HepG2 (cell line): Measurements from ENCODE around the gene CPXM1. TPM values are rescaled to one million over a fixed set of nuclear protein-coding genes. Genes with fewer than 3 reads are reported as not detected.
A peak's percentile ranks its signal among the peaks of the same experiment; 100 is the strongest.

Source experiments
- ATF7-NPFF ChIP-seq: sonication (generic); formaldehyde crosslinking; IDR thresholded peaks from 2 replicates; pipeline ENCODE4 v1.8.1; 2023; ENCODE audit warnings: mild to moderate bottlenecking, low read depth, missing genetic modification reagents, moderate library complexity
- CBFB ChIP-seq: sonication (generic); formaldehyde crosslinking; IDR thresholded peaks from 2 replicates; pipeline ENCODE4 v1.4.0; 2020; ENCODE audit warnings: missing genetic modification reagents
- EED ChIP-seq: sonication (generic); formaldehyde crosslinking; IDR thresholded peaks from 2 replicates; pipeline ENCODE4 v1.5.0; 2020; ENCODE audit warnings: mild to moderate bottlenecking, missing genetic modification reagents
- FOXA1 ChIP-seq, 2 experiments: fragments of 450-650 bp in 1 of 2; sonication (generic) in 1 of 2; formaldehyde crosslinking in 1 of 2; IDR thresholded peaks; 2 replicates each; pipeline versions ENCODE4 v1.4.0 to v1.6.1; 2016 to 2020; ENCODE audit warnings: missing genetic modification reagents in 1 of 2
- GABPB1 ChIP-seq: IDR thresholded peaks from 2 replicates; pipeline ENCODE4 v1.6.1; 2016; ENCODE audit warnings: mild to moderate bottlenecking, missing genetic modification reagents, moderate library complexity, missing compliant biosample characterization
- HBP1 ChIP-seq: IDR thresholded peaks from 2 replicates; pipeline ENCODE4 v1.6.1; 2016; ENCODE audit warnings: low read depth, control low read depth
- KDM4B ChIP-seq: sonication (generic); formaldehyde crosslinking; IDR thresholded peaks from 2 replicates; pipeline ENCODE4 v1.4.0; 2020; ENCODE audit warnings: missing genetic modification reagents
- NBN ChIP-seq: fragments of 450-650 bp; conservative IDR thresholded peaks from 2 replicates; pipeline ENCODE4 v1.6.1; 2017
- NR3C1 ChIP-seq: sonication (generic); formaldehyde crosslinking; IDR thresholded peaks from 2 replicates; pipeline ENCODE4 v1.4.0; 2020; ENCODE audit warnings: missing genetic modification reagents
- RCOR2 ChIP-seq: IDR thresholded peaks from 2 replicates; pipeline ENCODE4 v1.6.1; 2016; ENCODE audit warnings: missing biosample characterization, missing genetic modification reagents
- SAP130 ChIP-seq: IDR thresholded peaks from 2 replicates; pipeline ENCODE4 v1.6.1; 2016; ENCODE audit warnings: low read depth
- ZBTB2 ChIP-seq: sonication (generic); formaldehyde crosslinking; IDR thresholded peaks from 2 replicates; pipeline ENCODE4 v1.8.0; 2022; ENCODE audit warnings: low read depth, missing genetic modification reagents
- ZBTB7A ChIP-seq: sonication (generic); formaldehyde crosslinking; IDR thresholded peaks from 2 replicates; pipeline ENCODE4 v1.8.0; 2022; ENCODE audit warnings: mild to moderate bottlenecking, missing genetic modification reagents
- ZKSCAN8 ChIP-seq: IDR thresholded peaks from 2 replicates; pipeline ENCODE4 v1.6.1; 2016; ENCODE audit warnings: borderline replicate concordance, missing genetic modification reagents, missing compliant biosample characterization
- ZNF282 ChIP-seq: fragments of 450-650 bp; IDR thresholded peaks from 2 replicates; pipeline ENCODE4 v1.6.1; 2018; ENCODE audit not compliant: partially characterized antibody
- ZSCAN21 ChIP-seq: sonication (generic); formaldehyde crosslinking; IDR thresholded peaks from 2 replicates; pipeline ENCODE4 v1.8.0; 2022; ENCODE audit warnings: mild to moderate bottlenecking, missing genetic modification reagents, moderate library complexity, borderline replicate concordance
- polyA plus RNA-seq, 8 experiments: library from polyadenylated mRNA; depleted of rRNA in 3 of 8; stranded (reverse) in 7 of 8; unstranded in 1 of 8; fragments of >200 nt; fragmentation: Illumina TruSeq in 4 of 8; extraction: Trizol in 4 of 8; gene quantifications; 2 replicates each; pipeline versions ENCODE4 v1.2.1 to v1.2.3, GENCODE V29; 2011 to 2016; ENCODE audit warnings: low read depth in 4 of 8, missing spikeins in 1 of 8, mixed read lengths in 1 of 8; ENCODE audit not compliant: insufficient read depth in 1 of 8
- total RNA-seq, 5 experiments: library from RNA; depleted of rRNA; stranded (reverse); fragments of >200 nt; fragmentation: Illumina TruSeq; extraction: Trizol; gene quantifications; 2 replicates each; pipeline ENCODE4 v1.2.3, GENCODE V29; 2016; ENCODE audit warnings: low read depth in 1 of 5
- TF ChIP-seq, protein P1 (sequence below): sonication (generic); formaldehyde crosslinking; IDR thresholded peaks from 2 replicates; pipeline ENCODE4 v1.4.0; 2020; ENCODE audit warnings: low read depth, missing genetic modification reagents
- TF ChIP-seq, protein P2 (sequence below): sonication (generic); formaldehyde crosslinking; conservative IDR thresholded peaks from 2 replicates; pipeline ENCODE4 v1.8.0; 2022; ENCODE audit warnings: missing genetic modification reagents
- TF ChIP-seq, protein P3 (sequence below): sonication (generic); formaldehyde crosslinking; IDR thresholded peaks from 2 replicates; pipeline ENCODE4 v1.4.0; 2020; ENCODE audit warnings: missing genetic modification reagents

The CPXM1 gene
- total and polyA plus RNA-seq, 2 of the 13 experiments (the other 11 are each of a cell fraction or from before 2014, with no cell fraction given) = 0.07 TPM; not detected in 1

- TF ChIP-seq, protein P1, sequence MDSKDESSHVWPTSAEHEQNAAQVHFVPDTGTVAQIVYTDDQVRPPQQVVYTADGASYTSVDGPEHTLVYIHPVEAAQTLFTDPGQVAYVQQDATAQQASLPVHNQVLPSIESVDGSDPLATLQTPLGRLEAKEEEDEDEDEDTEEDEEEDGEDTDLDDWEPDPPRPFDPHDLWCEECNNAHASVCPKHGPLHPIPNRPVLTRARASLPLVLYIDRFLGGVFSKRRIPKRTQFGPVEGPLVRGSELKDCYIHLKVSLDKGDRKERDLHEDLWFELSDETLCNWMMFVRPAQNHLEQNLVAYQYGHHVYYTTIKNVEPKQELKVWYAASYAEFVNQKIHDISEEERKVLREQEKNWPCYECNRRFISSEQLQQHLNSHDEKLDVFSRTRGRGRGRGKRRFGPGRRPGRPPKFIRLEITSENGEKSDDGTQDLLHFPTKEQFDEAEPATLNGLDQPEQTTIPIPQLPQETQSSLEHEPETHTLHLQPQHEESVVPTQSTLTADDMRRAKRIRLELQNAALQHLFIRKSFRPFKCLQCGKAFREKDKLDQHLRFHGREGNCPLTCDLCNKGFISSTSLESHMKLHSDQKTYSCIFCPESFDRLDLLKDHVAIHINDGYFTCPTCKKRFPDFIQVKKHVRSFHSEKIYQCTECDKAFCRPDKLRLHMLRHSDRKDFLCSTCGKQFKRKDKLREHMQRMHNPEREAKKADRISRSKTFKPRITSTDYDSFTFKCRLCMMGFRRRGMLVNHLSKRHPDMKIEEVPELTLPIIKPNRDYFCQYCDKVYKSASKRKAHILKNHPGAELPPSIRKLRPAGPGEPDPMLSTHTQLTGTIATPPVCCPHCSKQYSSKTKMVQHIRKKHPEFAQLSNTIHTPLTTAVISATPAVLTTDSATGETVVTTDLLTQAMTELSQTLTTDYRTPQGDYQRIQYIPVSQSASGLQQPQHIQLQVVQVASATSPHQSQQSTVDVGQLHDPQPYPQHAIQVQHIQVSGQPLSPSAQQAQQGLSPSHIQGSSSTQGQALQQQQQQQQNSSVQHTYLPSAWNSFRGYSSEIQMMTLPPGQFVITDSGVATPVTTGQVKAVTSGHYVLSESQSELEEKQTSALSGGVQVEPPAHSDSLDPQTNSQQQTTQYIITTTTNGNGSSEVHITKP = no peak
- TF ChIP-seq NBN (no peak), ZBTB2 (no peak), NR3C1 (CRISPR knock-in tag) (no peak), EED (CRISPR knock-in tag) (no peak), KDM4B (CRISPR knock-in tag) (0 out of 2 replicates have a peak, but pooled peaks have one; percentile 32), ZNF282 (no peak), GABPB1 (CRISPR knock-in tag) (no peak), ZSCAN21 (CRISPR knock-in tag) (0 out of 2 replicates have a peak, but pooled peaks have one; percentile 18), SAP130 (CRISPR knock-in tag) (no peak), ZKSCAN8 (CRISPR knock-in tag) (no peak), ZBTB7A (CRISPR knock-in tag) (peak; percentile 47; the same call in 1 of the 2 replicates), FOXA1 (IDR thresholded peaks at IDR 0.05) (no peak), FOXA1 (CRISPR knock-in tag; IDR thresholded peaks at IDR 0.05) (no peak), RCOR2 (CRISPR knock-in tag) (no peak), ATF7-NPFF (no peak), CBFB (CRISPR knock-in tag) (no peak), HBP1 (CRISPR knock-in tag) (0 out of 2 replicates have a peak, but pooled peaks have one; percentile 27)
- TF ChIP-seq, protein P2, sequence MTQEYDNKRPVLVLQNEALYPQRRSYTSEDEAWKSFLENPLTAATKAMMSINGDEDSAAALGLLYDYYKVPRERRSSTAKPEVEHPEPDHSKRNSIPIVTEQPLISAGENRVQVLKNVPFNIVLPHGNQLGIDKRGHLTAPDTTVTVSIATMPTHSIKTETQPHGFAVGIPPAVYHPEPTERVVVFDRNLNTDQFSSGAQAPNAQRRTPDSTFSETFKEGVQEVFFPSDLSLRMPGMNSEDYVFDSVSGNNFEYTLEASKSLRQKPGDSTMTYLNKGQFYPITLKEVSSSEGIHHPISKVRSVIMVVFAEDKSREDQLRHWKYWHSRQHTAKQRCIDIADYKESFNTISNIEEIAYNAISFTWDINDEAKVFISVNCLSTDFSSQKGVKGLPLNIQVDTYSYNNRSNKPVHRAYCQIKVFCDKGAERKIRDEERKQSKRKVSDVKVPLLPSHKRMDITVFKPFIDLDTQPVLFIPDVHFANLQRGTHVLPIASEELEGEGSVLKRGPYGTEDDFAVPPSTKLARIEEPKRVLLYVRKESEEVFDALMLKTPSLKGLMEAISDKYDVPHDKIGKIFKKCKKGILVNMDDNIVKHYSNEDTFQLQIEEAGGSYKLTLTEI (CRISPR knock-in tag) = no peak
- TF ChIP-seq, protein P3, sequence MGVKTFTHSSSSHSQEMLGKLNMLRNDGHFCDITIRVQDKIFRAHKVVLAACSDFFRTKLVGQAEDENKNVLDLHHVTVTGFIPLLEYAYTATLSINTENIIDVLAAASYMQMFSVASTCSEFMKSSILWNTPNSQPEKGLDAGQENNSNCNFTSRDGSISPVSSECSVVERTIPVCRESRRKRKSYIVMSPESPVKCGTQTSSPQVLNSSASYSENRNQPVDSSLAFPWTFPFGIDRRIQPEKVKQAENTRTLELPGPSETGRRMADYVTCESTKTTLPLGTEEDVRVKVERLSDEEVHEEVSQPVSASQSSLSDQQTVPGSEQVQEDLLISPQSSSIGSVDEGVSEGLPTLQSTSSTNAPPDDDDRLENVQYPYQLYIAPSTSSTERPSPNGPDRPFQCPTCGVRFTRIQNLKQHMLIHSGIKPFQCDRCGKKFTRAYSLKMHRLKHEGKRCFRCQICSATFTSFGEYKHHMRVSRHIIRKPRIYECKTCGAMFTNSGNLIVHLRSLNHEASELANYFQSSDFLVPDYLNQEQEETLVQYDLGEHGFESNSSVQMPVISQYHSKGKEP (CRISPR knock-in tag) = no peak
Observed at GRCh38 chr20:2750491-2751251, 49.8 kb downstream of the CPXM1 start (continued).
